Suppressor macrophage treated with lipopolysaccharide for 1 hour (primary cell): ENCODE measurements around the gene ELMOD3.
"Not testable (repeated sequence)": the region's sequence is repeated elsewhere in the genome, so short reads cannot be mapped to it uniquely, and the experiment has no call there.

Experiments used
- DNase-seq, 3 donors: peaks; one replicate each; pipeline ENCODE4 v3.0.0-alpha.2; 2020 to 2022

Gene ELMOD3

DNA sequence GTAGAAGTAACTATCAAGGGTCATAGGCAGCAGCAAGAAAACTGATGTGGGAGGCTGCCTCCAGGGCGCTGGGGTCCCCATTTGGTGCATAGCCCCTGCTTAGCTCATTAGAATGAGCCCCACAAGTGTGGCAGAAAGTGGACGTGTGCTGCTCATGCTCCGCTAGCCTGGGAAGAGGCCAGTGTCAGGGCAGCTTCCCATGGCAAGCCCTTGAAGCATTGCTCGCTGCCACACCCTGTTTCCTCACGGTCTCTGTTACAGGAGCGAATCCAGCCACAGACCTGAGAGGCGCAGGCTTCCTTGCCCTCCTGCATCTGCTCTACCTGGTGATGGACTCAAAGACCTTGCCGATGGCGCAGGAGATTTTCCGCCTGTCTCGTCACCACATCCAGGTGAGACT, 22.5 kb downstream of the ELMOD3 start:
- DNase-seq = no peak

DNA sequence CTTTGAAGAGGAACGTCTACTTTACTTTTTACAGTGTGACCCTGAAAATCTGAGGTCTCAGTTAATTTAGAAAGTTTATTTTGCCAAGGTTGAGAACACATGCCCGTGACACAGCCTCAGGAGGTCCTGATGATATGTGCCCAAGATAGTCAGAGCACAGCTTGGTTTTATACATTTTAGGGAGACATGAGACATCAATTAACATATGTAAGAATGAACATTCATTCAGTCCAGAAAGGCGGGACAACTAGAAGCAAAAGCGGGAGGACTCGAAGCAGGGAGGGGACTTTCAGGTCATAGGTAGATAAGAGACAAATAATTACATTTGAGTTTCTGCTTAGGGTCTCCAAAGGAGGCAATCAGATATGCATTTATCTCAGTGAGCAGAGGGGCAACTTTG, 23.7 kb downstream of the ELMOD3 start:
- DNase-seq = no peak

DNA sequence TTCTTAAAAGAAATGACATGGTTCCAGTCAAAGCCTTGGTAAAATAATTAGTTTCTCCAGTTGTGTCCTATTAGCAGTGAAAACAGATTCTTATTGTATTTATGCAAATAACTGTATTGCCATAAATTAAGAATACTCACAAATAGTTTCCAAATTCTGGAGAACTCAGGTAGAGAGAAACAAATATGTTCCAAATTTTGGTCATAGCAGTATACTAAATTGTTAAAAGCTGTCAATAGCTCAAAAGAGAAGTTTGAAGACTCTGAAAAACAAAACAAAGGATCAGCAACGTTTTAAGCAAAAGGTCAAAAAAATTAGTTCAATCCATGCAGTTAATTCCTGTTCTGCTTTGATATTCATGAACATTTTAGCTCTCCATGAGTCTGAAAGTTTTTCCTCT, 25.5 kb downstream of the ELMOD3 start:
- DNase-seq = no peak

DNA sequence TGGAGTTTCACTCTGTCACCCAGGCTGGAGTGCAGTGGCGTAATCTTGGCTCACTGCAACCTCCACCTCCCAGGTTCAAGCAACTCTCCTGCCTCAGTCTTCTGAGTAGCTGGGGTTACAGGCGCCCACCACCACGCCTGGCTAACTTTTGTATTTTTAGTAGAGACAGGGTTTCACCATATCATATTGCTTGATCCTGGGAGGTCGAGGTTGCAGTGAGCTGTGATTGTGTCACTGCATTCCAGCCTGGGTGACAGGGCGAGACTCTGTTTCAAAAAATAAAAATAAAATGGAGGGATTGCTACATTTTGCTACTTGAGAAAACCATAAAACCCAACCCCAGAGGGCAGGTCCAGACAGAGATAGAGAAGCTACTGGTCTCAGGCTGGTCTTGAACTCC, 28.6 kb downstream of the ELMOD3 start:
- not testable (repeated sequence) for DNase-seq

DNA sequence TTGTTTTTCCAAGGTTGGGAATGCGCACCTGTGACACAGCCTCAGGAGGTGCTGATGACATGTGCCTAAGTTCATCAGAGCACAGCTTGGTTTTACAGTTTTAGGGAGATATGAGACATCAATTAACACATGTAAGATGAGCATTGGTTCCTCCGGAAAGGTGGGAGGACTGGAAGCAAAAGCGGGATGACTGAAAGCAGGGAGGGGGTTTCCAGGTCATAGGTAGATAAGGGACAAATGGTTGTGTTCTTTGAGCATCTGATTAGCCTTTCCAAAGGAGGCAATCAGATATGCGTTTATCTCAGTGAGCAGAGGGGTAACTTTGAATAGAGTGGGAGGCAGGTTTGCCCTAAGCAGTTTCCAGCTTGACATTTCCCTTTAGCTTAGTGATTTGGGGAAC, 29.3 kb downstream of the ELMOD3 start:
- no peak for DNase-seq

DNA sequence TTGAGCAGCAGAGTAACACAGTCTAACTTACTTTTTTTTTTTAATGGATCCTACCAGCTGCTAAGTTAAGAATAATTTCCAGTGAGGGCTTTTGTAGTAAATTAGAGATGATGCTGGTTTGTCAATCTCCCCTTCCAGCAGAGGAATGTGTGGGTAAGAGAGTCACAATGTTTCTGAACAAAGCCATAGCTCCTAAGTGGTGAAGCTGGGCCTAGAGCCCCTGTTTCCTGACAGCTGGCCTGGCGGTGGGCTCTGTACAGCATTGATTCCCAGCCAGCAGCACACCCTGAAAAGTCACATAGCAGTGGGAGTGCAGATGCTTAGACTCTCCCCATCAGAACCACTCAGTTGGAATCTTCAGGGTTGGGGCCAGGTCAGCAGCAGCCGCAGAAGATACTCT, 31.2 kb downstream of the ELMOD3 start:
- DNase-seq = no peak

DNA sequence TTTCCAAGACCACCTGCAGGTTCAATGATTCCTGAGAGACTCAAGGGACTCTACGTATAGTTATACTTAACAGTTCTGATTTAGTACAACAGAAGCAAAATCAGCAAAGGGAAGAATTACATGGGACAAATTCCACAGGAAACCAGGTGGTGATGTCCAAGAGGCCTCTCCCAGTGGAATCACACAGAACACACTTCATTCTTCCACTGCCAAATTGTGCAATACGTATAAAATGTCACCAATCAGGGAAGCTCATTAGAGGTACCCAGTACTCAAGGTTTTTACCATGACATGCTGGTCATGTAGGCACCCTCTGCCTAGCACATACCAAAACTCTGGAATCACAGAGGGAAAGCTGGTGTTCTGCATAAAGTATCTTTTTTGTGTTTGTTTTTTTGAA, 33.2 kb downstream of the ELMOD3 start:
- DNase-seq = no peak

DNA sequence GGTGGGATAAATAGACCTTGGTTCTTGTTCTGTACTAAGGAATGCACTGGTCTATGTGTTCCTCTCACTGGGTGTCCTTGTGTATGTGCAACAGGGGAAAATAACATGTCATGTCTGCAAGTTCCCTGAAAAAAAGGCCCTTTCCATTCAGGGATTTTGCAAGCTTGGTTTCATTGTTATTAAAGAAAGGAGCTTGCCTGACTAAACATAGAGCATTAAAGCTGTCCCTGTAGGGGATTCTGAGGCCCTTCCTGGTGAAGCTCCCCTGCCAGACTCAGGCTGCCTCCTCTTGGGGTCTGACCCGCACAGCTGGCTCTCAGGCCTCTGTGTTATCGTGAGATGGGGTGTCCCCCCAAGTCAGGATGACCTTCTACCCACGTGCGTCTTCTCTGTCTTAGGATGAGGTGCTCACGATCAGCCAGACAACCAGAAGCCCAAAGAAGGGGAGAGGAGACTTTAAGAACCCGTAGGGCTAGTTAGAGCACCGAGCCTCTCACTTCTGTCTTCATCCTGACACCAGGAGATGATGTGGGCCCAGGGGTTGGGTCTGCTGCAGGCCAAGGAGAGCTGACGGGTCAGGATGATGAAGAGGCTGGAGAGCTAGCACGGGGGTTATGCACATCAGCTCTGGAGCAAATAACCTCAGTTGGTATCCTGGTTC, 34.4 kb downstream of the ELMOD3 start:
- DNase-seq = no peak

DNA sequence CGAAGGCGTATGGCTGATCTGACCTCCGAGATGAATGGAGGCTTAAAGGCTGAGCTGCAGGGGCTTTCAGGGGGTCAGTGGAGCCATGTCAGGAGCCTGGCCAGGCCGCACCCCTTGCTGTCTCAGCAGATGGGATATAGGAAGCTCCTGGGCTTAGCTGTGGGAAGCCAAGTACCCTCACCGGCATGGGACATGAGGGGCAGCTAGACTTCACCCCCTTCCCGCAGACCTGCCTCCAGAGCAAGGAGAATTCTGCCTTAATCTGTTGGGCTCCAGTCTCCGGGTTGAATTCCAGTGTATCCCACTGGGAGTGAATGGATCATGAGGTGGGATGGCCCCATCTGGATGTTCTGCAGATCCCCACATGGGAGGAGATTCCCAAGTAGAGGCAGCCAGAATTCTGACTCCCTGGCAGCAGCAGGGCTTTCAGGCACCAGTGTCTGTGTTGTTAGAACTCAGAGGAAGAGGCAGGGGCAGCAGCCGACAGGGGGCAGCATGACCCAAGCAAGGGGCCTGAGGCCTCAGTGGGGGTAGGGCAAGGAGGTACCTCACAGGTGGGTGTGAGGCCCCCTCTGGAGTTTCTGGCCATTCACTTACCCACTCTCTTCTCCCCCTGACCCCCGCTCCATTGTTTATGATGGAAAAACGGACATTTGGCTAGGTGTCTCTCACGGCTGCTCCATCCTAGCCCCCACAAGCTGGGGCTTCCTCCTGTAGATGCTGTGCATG, 36.5 kb downstream of the ELMOD3 start:
- peak; percentile 61 to 79 (median 66) for DNase-seq

DNA sequence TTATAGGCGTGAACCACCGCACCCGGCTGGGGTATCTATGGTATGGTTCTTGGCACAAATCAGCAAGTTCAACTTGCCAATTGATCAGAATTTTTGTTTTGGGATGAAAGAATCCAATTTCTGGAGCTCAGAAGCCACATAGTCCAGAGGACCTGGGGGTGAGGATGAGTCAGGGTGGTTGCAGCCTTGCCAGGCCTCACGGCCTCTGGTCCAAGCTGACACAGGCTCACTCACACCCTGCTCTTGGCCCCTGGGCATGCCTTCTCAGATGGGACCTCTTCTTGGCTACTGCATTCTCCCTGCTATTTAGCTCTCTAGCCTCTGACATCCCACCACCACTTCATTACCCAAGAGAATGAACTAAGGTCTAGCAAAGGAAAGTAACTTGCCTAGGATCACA, 39.3 kb downstream of the ELMOD3 start:
- no peak for DNase-seq

DNA sequence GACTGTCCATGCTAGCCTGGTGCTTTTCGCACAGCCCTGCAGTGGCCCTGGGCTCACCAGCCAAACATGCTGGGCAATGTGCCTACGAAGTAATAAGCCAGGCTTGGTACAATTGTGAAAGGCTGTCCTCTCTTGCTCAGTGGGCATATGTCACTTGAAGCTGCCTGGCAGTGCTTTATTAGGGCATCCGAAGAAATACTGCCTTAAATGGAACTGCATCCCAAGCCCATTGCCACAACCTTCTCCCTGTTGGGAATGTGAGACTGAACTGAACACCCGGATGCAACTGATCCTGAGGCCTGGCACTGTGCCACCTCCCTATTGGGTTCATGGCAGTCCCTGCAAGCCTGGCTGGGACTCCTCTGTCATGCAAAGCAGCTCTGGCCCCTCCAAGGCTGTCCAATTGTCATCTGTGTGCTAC, 39.7 kb downstream of the ELMOD3 start:
- DNase-seq = no peak

DNA sequence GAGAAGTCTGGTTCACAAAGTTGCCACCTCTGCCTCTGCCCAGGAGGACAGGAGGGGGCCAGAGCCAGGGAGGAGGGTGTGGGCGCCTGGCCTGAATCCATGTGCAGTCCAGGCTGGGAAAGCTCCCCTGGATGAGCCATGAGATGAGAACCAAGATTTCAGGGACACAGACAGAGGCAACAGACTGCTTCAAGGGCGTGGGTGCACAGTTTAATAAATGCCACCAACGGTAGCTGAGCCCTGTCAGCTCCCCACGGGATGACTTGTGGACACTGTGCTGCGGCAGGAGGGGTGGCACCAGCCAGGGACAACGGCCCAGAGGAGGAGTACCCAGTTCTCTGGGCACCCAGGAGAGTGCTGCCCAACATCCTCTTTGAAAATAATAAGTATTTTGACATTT, 40.4 kb downstream of the ELMOD3 start:
- DNase-seq = no peak

DNA sequence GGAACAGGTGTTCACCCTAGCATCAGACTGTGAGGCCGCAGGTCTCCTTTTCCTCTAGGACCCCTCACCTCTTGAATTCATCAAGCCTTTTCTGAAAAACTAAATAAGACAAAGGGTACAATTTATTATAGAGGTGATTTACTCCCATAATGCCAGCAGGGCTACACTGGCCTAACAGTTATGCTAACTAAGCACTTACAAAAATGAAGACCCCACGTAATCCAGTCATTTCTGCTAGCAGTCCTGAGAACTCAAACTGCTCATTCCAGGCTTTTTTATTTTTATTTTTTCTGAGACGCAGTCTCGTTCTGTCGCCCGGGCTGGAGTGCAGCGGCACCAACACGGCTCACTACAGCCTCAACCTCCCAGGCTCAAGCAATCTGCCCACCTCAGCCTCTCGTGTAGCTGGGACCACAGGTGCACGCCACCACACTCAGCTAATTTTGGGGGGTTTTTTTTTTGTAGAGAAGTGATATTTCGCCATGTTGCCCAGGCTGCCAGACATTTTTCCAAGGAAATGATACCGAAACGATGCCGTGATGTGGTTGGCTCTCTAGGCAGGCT, 41.4 kb downstream of the ELMOD3 start:
- DNase-seq = no peak

DNA sequence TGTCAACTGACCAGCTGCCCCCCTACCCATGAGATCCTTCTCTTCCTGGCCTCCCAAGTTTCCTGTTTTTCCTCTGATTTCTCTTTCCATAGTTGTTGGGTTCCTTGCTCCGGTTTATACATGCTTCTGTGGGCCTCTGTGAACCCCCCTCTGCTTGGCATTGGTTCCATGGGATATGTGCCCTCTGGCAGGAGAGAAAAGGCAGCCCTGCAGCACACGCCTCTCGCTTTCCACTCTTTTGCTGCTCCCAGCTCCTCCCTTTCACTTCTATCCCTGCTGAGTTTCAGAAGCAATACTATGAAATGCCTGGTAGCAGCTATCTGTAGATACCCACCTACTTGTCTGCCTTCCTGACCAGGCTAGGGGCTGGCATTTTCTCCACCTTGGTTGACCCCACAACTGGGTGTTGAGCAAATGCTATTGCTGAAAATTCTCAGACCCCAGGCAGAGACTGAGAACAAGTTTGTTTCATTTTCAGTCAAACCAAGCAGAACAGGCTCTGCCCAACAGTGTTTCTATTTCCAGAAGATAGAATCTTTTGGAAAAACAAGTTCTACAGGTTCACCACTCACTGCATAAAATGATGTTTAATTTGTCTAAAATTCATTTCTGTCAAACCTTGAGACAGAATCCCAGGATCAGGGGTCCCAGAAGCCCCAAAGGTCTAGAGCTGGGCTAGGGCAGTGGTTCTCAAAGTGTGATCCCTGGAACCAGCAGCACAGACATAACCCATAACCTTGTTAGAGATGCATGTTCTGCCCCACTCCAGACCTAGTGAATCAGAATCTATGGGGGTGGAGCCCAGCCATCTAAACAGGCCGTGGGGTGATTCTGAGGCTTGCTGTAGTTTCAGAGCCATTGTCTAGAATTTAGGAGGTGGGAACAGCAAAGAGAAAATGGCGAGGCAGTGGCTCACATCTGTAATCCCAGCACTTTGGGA, 42.2 kb downstream of the ELMOD3 start:
- no peak for DNase-seq

DNA sequence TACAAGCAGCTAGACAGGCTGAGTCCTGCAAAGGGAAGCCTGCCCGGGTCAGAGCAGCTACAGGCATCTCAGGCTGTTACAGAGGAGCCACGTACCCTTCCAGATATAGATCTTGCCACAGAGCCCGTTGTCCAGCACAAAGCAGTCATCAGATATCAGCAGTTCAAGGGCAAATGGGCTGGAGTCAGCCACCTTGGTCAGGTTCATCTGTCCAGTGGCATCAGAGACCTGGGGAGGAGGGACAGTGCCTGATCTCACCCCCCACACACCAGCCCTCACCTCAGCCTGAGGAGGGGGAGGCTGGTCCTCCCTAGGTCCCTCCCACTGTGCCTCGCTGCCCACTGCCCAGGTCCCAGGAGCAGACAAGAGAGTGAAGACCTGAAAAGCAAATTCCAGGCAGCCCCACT, 43.4 kb downstream of the ELMOD3 start:
- DNase-seq = no peak

DNA sequence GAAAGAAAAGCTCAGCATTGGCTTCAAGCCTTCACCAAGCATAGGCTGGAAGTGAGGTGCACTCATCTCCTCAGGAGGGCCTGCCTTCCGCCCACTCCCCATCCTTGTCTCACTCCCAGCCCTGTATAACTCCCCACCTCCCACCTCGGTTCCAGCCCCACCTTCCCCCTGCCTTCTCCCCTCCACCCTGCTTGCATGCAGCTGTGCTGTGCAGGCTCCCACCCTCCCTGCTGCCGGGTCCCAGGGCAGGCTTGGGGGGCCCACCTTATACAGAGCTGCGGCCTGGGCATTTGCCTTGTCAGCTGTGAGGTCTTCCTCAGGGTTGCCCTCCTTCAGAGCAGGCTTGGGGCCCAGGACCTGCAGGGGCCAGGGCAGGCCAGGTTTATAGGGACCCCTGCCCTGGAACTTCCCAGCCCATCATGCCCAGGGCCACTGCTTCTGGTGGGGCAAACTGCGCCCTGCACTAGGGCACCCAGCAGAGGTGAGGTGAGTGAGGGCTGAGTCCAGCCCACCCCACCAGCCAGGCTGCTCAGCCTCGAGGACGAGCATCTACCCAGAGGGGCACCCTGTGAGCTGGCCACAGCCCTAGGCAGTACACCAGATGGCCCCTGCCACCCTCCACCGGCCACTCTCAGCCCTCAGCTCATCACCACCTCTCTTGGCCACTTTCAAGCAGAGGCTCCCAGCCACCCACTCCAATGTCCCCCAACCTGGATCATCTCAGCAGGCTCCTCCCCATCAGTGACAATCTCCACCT, 44.0 kb downstream of the ELMOD3 start:
- no peak for DNase-seq

DNA sequence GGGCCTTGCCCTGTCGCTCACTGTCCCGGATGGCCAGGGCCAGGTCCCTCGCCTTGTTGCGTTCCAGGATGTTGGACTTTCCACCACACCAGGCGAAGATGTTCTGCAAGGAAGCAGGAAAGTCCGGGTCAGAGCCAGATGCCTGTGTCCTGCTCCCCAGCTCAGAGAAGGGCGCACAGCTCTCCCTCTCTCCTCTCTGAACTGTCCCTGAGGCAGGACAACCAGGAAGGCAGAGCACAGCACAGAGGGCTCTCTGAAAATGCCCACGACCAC, 44.5 kb downstream of the ELMOD3 start:
- no peak for DNase-seq

DNA sequence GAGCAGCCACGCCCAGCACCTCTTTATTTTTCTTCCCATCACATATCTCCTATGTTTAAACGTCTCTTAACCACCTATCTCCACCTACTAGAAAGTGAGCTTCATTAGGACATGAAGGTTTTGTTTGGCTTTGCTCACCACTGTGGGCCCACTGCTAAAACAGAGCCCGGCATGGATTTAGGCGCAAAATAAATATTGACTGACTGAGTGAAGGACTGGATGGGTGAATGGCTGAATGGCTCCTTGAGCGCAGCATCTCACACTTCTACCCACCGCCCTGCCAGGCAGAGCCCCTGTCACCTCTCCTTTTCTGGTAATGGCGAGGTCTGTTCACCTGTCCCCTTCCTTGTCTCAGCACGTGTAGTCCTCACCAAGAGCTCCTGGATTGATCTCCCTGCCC, 45.5 kb downstream of the ELMOD3 start:
- no peak for DNase-seq

DNA sequence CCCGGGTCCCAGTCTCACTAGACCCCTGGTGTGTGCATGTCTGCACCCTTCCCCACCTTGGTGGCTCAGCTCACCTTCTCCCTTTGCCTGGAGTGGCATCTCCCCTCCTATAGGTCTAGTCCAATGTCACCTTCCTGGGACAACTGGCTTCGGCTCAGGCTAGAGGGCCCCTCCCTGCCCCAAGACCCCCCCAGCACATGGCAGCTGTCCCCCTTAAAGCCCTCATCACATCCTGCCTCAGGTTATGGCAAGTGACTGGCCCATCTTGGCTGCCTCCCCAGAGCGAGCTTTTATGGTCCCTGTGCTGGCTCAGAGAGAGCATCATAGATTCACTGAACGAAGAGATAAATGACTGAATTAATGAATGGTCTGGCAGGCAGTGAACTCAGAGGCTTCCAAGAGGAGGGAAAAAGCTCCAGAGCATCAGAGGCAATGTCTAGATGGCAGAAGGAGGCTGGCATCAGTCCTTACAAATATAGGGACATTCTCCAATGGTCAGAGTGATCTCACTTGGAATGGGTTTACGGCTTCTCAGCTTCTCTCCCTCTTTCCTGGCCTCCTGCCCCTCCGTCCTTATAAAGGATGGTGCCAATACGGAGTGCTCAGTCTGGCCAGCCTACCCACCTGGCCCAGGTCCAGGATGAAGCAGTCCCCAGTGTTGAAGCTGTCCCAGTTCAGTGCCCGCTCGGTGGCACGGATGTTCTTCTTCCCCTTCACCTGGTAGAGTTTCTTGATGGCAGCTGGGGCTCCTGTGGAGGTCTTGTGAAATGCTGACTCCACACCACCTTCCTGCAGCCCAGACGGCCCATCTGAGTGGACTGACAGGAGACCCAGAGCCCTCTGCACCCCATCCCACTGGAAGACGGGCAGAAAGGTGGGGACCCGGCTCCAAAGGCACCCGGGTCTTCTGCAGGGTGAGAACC, 46.2 kb downstream of the ELMOD3 start:
- DNase-seq = no peak

DNA sequence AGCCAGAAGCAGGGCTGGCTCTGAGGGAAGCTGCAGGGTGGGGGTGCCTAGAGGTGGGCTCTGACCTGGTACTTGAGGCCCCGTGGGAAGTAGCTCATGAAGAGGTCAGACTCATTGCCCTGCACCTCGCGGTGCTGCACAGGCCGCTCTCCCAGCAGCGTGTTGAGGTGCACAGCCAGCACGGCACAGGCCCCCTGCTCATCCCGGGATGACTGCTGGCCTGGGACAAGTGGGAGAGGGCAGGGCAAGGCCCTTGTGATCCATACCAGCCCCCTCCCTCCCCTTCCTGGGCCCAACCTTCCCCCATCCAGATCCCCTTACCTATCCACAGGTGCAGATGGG, 46.9 kb downstream of the ELMOD3 start:
- DNase-seq = no peak

DNA sequence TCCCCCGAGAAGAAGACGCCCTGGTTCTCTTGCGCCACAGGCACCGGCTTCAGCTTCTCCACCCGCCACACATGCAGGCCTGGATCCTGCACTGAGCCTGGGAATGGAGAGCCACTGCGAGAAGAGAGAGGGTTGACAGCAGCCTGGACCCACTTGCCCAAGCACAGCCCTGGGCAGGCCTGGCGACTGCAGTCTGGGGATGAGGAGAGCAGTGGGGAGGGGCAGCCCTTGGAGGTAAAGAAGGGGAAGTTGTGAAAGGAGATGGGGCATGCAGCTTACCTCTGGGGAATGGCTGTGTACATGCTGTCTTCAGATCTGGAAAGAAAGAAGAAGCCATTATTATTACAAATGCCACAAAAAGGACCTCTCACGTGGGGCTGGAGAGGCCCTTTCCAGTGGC, 47.3 kb downstream of the ELMOD3 start:
- DNase-seq = no peak
